RWPE2 (cell line): ENCODE measurements around the gene ASF1B.
"Not testable (repeated sequence)": the region's sequence is repeated elsewhere in the genome, so short reads cannot be mapped to it uniquely, and the experiment has no call there.

Experiments
- ATAC-seq: fragments of 200-7000 bp; cut with Tn5 transposase; 3 replicates; pipeline ENCODE4 v1.9.1; 2021; ENCODE audit warnings: low read depth
- DNase-seq: peaks from one replicate; pipeline ENCODE4 v3.0.0-alpha.2; 2020; ENCODE audit warnings: low spot score
- H3K27ac ChIP-seq: fragments of 450-650 bp; 2 replicates; pipeline ENCODE4 v1.5.1; 2017; ENCODE audit warnings: mild to moderate bottlenecking; ENCODE audit not compliant: poor library complexity, severe bottlenecking
- H3K27me3 ChIP-seq: fragments of 250-450 bp; sonication (Bioruptor Pico); 2 replicates; pipeline ENCODE4 v1.5.1; 2021; ENCODE audit warnings: mild to moderate bottlenecking, moderate library complexity; ENCODE audit not compliant: insufficient read depth, poor library complexity, severe bottlenecking
- H3K36me3 ChIP-seq: fragments of 250-450 bp; sonication (Bioruptor Pico); 2 replicates; pipeline ENCODE4 v1.5.1; 2020; ENCODE audit warnings: low read depth, mild to moderate bottlenecking, moderate library complexity
- H3K4me1 ChIP-seq: fragments of 250-450 bp; sonication (Bioruptor Pico); 2 replicates; pipeline ENCODE4 v1.5.1; 2021; ENCODE audit warnings: mild to moderate bottlenecking, moderate library complexity; ENCODE audit not compliant: insufficient read depth, poor library complexity, severe bottlenecking
- H3K4me3 ChIP-seq: fragments of 250-450 bp; sonication (Bioruptor Pico); 2 replicates; pipeline ENCODE4 v1.5.1; 2021; ENCODE audit warnings: mild to moderate bottlenecking, moderate library complexity; ENCODE audit not compliant: severe bottlenecking
- H3K9me3 ChIP-seq: fragments of 250-450 bp; sonication (Bioruptor Pico); 2 replicates; pipeline ENCODE4 v1.5.1; 2021; ENCODE audit warnings: mild to moderate bottlenecking, moderate library complexity; ENCODE audit not compliant: severe bottlenecking
- CTCF ChIP-seq: fragments of 450-650 bp; IDR thresholded peaks from one replicate; pipeline ENCODE4 v1.5.1; 2017; ENCODE audit warnings: mild to moderate bottlenecking, moderate library complexity; ENCODE audit not compliant: poor library complexity, severe bottlenecking

Gene ASF1B

GRCh38 chr19:14136509-14137281, at the start of gene ASF1B:
Gene ASF1B, minus strand, starts transcription at chr19:14136589. Its CDS starts 133 bp downstream, at chr19:14136456.
- peak; percentile 87 for ATAC-seq
- no peaks in the 10 kb centered on the region for H3K27me3 ChIP-seq
- peak within 1 kb of the TSS; percentile 49 for H3K4me3 ChIP-seq
- H3K4me1 ChIP-seq = peaks cover 5% of the 10 kb centered on the region
- peak; percentile 99 for DNase-seq
- TF ChIP-seq CTCF = peak; percentile 98
- H3K36me3 ChIP-seq = 0 out of 2 replicates have a peak, but pooled peaks cover 5% of the 10 kb centered on the region
- peak within 1 kb of the TSS; percentile 79 for H3K27ac ChIP-seq
- no peaks in the 10 kb centered on the region for H3K9me3 ChIP-seq

- H3K4me3 ChIP-seq, H3K27ac ChIP-seq, H3K4me1 ChIP-seq, DNase-seq, H3K9me3 ChIP-seq, ATAC-seq, H3K36me3 ChIP-seq, H3K27me3 ChIP-seq: not testable (repeated sequence)
Observed at GRCh38 chr19:14185691-14186090, 49.3 kb upstream of the ASF1B start.

- ATAC-seq = no peak
- Histone ChIP-seq H3K9me3 (no peaks in the 10 kb centered on the region), H3K4me1 (no peaks in the 10 kb centered on the region), H3K27ac (no peak overlapping the region), H3K4me3 (no peak overlapping the region), H3K27me3 (no peaks in the 10 kb centered on the region), H3K36me3 (no peaks in the 10 kb centered on the region)
- no peak for TF ChIP-seq CTCF
- no peak for DNase-seq
Observed at GRCh38 chr19:14185158-14185557, 48.8 kb upstream of the ASF1B start.

- Histone ChIP-seq H3K36me3 (no peaks in the 10 kb centered on the region), H3K4me3 (no peak overlapping the region), H3K27ac (no peak overlapping the region), H3K27me3 (no peaks in the 10 kb centered on the region), H3K9me3 (no peaks in the 10 kb centered on the region), H3K4me1 (no peaks in the 10 kb centered on the region)
- no peak for DNase-seq
- TF ChIP-seq CTCF = no peak
- no peak for ATAC-seq
Observed at GRCh38 chr19:14183741-14184350, 47.5 kb upstream of the ASF1B start.

- H3K36me3 ChIP-seq = no peaks in the 10 kb centered on the region
- H3K4me3 ChIP-seq = no peak overlapping the region
- TF ChIP-seq CTCF = no peak
- H3K4me1 ChIP-seq = no peaks in the 10 kb centered on the region
- DNase-seq (no peak), ATAC-seq (no peak)
- no peaks in the 10 kb centered on the region for H3K27me3 ChIP-seq
- no peak overlapping the region for H3K27ac ChIP-seq
- no peaks in the 10 kb centered on the region for H3K9me3 ChIP-seq
Observed at GRCh38 chr19:14182476-14182875, 46.1 kb upstream of the ASF1B start.
